Measurements from ENCODE around the gene DGCR2.
"Not testable (repeated sequence)": the region's sequence is repeated elsewhere in the genome, so short reads cannot be mapped to it uniquely, and the experiment has no call there.

DGCR2 gene

DNA sequence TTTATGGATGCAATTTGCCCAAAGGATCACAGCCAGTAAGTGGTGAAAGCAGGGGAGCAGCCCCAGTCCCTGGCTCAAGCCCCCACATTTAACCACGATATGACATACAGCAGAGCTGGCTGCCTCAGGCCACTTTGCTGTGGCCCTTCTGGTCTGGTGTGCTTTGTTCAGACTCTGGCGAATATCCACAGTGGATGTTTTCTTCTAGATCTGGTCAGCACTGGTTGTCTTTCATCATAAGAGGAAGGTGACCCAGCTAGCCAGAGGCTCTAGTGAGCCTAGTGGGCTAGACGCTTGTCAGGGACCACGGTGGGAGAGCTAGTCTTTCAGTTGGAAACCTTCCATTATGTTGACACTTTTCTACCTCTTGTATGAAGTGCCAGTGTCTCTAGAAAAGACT is 42.5 kb downstream of the DGCR2 start:
- no peak for DNase-seq

DNA sequence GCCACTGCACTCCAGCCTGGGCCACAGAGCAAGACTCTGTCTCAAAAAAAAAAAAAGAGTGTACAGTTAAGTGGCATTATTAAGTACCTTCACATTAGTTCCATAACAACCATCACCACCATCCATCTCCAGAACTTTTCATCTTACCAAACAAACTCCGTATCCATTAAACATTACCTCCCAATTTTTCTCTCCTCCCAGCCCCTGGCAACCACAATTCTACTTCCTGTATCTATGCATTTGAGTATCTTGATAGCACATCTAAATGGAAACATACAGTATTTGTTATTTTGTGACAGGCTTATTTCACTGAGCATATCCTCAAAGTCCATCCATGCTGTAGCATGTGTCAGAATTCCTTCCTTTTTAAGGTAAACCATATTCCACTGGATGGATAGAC is 46.8 kb downstream of the DGCR2 start:
- no peak for DNase-seq

GRCh38 chr22:19072853-19073252 is 49.4 kb downstream of the DGCR2 start:
- DNase-seq, result not testable (repeated sequence)

- no peak for DNase-seq
Observed at GRCh38 chr22:19070397-19071169, 51.6 kb downstream of the DGCR2 start.

DNA sequence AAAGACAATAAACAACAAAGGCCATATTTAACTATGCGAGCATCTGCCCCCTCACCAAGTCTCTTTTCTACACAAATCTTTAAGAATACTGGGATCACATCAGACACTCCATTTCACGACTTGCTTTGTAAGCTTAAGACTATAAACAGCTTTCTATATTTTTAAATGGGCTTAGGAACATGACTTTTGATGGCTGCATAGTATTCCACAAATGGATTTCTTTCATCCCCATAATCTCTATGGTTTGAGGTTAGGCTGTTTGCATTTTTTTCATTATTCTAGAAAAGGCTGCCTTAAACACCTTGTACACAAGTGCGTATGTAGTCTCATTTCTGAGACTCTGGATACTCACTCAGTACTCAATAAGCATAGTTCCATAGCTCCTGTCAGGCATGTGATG is 52.8 kb downstream of the DGCR2 start:
- DNase-seq, result no peak

- no peak for DNase-seq
Observed at GRCh38 chr22:19068784-19069271, 53.4 kb downstream of the DGCR2 start.

- DNase-seq, result no peak
Observed at GRCh38 chr22:19067696-19068348, 54.4 kb downstream of the DGCR2 start.

GRCh38 chr22:19066531-19067271 is 55.5 kb downstream of the DGCR2 start:
- no peak for DNase-seq

DNA sequence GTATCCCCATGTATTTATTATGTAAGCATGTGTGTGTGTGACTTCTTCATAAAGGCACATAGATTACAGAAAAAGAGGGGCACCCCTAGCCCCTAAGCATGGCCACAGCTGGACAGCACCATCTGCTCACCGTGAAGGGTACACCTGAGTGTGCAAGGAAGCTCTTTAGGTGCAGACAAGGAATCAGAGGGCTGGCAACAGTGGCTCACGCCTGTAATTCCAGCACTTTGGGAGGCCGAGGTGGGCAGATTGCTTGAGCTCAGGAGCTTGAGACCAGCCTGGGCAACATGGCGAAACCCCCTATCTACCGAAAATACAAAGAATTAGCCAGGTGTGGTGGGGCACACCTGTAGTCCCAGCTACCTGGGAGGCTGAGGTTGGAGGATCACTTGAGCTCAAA is 56.3 kb downstream of the DGCR2 start:
- no peak for DNase-seq

- no peak for DNase-seq
Observed at GRCh38 chr22:19065298-19065859, 56.8 kb downstream of the DGCR2 start.

GRCh38 chr22:19064354-19065054 is 57.7 kb downstream of the DGCR2 start:
- no peak for DNase-seq

- no peak for DNase-seq
Observed at GRCh38 chr22:19063581-19064353, 58.4 kb downstream of the DGCR2 start.

- DNase-seq, result no peak
Observed at GRCh38 chr22:19062943-19063308, 59.3 kb downstream of the DGCR2 start.

GRCh38 chr22:19062139-19062942 is 59.9 kb downstream of the DGCR2 start:
- DNase-seq, result no peak

DNA sequence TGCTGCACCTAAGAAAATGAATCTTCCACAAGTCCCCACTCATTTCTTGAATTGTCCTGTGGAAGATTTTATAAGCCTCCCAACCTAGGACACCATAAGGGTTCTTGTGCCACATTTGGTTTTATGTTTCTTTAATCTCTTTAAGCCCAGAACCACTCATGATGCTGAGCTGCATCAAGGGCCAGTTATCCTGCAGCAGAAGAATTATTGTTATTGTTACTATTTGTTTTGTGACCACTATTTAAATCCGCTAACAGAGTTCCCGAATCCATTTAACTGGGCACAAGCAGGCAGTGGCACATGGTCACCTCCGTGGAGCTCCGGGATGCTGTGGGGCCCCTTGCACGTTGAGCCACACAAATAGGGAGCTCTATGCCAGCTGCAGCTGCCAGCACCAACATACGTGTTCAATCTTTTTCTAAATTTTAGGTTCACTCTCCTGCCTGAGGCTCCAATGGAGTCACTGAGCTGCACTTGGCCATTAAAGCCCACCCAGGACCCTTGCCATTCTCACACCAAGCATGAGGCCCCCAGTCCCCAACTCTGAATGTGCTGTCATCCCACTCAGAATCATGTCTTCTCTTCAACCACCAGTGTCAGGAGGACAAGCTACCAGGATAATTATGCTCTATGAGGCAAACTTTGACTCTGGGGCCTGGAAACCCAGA is 60.6 kb downstream of the DGCR2 start:
- DNase-seq, result no peak

DNA sequence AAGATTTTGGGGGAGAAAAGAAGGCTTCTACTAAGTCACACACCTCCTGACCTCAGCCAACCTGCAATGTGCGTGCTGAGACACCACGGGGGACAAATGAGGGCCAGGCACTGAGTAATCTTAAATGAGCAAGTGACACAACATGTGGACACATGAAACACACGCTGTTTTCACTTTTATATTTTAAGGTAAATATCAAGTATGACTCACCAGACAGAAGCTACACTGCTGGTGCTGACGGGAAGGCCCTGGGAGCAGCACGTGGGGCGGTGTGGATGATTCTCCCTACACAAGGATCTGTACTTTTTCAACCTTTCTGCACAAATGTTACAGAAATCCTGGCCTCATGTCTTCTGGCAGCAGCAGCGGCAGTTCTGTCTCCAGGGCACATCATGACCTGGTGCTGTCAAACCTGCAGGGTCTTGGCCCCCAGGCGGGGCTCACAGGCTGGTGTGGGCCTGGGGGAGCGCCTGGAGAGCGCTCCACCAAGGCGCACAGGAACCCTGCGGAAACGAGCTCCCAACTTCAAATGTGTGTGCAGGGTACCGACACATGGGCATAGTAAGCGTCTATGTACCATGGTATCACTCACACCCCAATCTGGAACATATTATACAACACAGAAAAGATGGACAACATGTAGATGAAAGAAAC is 61.7 kb downstream of the DGCR2 start:
- DNase-seq, result no peak

DNA sequence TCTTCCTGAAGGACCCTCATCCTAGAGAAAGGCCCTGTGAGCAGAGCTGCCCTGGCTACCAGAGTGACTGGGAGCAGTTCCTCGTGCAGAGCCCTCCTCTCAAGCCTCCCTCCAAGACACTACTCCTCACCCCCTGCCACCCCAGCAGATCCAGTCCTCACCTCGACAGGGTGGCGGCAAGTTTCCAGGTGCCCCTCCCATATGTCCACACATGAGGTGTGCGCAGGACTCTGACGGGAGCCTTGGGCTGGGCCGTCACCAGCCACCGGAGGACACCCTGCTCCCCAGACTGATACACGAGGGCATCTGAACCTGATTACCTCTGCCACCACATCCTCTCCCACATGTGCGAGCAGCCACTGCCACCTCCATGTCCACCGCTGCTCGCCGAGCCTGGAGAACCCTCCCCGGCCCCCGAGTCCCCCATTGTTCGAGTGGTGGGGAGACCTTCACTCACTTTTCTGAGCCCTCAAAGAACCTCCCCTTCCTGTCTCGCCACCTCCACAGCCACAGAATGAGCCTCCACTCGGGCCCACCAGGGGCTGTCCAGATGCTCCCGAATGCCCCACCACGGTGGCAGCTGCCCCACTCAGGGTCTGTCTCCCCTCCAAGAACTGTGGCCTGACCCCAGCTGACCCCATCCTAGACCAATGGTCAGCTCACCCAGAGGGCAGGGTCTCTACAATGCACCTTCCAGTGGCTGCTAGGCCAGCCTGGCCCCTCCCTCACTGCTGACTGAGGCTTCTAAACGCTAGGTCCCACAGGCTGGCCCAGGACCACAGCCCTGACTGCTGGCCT is 62.5 kb downstream of the DGCR2 start:
- no peak for DNase-seq

DNA sequence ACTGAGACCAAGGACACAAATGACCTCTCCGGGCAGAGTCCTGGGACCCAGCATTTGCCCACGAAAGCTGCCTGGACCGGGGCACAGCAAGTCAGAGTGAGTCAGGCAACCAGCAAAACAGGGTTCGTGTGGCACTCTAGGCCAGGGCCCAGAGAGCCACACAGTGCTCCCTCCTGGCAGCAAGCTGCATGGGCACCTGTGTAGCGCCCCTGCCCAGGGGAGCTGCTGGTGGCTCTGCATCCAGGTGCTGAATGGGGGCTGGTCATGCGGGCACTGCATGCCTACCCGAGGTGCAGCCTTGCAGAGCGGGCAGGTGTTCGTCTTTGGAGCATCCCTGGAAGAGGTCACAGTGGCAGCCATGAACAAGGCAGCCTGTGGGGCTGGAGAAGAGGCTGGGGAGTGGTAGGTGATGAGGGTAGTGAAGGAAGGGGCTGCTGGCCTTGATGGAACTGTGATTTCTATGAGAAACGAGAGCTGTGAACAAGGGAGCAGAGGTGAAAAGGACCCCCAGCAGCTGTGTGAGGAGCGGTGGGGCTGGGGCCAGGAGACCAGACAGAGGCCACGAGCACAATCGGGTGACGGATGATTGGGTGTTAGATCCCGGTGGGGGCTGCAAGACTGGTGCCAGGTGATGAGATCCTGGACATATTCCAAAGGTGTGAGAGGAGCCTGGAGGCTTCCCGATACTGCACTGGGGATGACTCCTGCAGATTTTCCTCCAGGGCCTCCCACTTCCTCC is 63.3 kb downstream of the DGCR2 start:
- DNase-seq, result no peak
